Cardiac atrium fibroblast (primary cell): ENCODE measurements around the gene LSM5. TPM values are rescaled to one million over a fixed set of nuclear protein-coding genes. Genes with fewer than 3 reads are reported as not detected.

Experiments
- total RNA-seq: library from RNA; depleted of rRNA; stranded (reverse); fragments of >200 nt; gene quantifications from 2 replicates; pipeline ENCODE4 v1.2.3, GENCODE V29; 2015

LSM5 gene
- 12.8 and 35.7 TPM in 2 replicates for total RNA-seq

GRCh38 chr7:32490127-32490796 is at the start of gene LSM5:
Gene LSM5, minus strand, starts transcription at chr7:32490380. Its CDS starts 15 bp downstream, at chr7:32490365.

GRCh38 chr7:32495298-32496051 is 5.3 kb upstream of the LSM5 start, which contains the start of gene AVL9:
Gene AVL9, plus strand, starts transcription at chr7:32495489. Its CDS starts 221 bp downstream, at chr7:32495710.

Other genes with a start within 250 kb of the LSM5 start
- gene AVL9, start 5.1 kb upstream of the LSM5 start, total RNA-seq: 17.1 and 17.2 TPM in 2 replicates